Activated CD8-positive, alpha-beta T cell treated with anti-CD3 and anti-CD28 coated beads, Interleukin-2, amount 10 ng/mL, durations not matched to agents 7 days and 5 days (primary cell): ENCODE data around the gene ANXA2R. TPM values are rescaled to one million over a fixed set of nuclear protein-coding genes. Genes with fewer than 3 reads are reported as not detected.

Experiments used
- ATAC-seq: fragments of 150-1000 bp; cut with Tn5 transposase; one replicate; pipeline ENCODE4 v1.10.0; 2021; ENCODE audit warnings: moderate library complexity
- CTCF ChIA-PET: fragments of 350-600 bp; sonication (Branson Sonifier 250); formaldehyde crosslinking; loops from one replicate; lab custom pipeline; 2021; ENCODE audit warnings: antibody characterized with exemption; lab: Charles Lee
- POLR2A ChIA-PET: fragments of 350-600 bp; sonication (Branson Sonifier 250); formaldehyde crosslinking; loops from one replicate; lab custom pipeline; 2021; ENCODE audit warnings: antibody characterized with exemption; lab: Charles Lee
- DNase-seq: peaks from one replicate; pipeline ENCODE4 v3.0.0-alpha.2; 2020
- H3K27ac Mint-ChIP-seq: one replicate; pipeline ENCODE4 v1.8.0; 2021; ENCODE audit warnings: mild to moderate bottlenecking, mixed read lengths
- H3K27me3 Mint-ChIP-seq: one replicate; pipeline ENCODE4 v1.8.0; 2021; ENCODE audit warnings: low read depth, mixed read lengths
- H3K36me3 Mint-ChIP-seq: one replicate; pipeline ENCODE4 v1.8.0; 2021; ENCODE audit warnings: low read depth, mixed read lengths
- H3K4me1 Mint-ChIP-seq: one replicate; pipeline ENCODE4 v1.8.0; 2021; ENCODE audit warnings: low read depth, mixed read lengths
- H3K4me3 Mint-ChIP-seq: one replicate; pipeline ENCODE4 v1.8.0; 2021; ENCODE audit warnings: mild to moderate bottlenecking, mixed read lengths
- H3K9me3 Mint-ChIP-seq: one replicate; pipeline ENCODE4 v1.8.0; 2022; ENCODE audit warnings: mixed read lengths; ENCODE audit not compliant: insufficient read depth
- total RNA-seq, 2 experiments: library from RNA; stranded (reverse); gene quantifications; one replicate each; pipeline ENCODE4 v1.2.3, GENCODE V29; 2021

ANXA2R gene
- total RNA-seq, 2 experiments from 2014 or later, result 28.0 to 29.3 TPM

DNA sequence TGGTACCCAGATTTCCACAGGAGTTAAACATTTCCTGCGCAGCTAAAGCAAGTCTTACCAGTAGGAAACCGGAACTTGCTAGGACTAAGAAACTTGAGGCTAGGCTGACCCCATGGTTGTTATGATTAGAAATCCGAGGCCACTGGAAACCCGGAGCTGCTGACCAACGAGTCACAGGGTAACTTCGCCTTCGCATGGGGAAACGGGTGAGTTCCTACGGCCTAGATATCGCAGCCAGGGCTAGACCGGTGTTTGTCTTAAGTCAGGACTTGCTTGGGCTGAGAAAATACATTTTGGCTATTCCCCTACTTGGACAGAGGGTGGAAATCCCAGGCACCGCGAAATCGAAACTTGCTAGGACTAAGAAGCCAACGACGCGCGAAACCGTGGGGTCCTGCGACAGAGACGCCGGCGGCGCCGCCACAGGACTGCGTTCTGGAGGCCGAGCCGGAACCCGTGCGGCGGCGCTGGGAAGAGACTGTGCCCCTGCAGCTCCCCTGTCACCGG lies 1.6 kb upstream of the ANXA2R start:
- H3K27ac Mint-ChIP-seq, result peak overlapping the region; percentile 100
- H3K36me3 Mint-ChIP-seq, result peaks cover 39% of the 10 kb centered on the region
- POLR2A ChIA-PET, result interaction anchor here (0.7 to 8.1 kb wide), 25 partner anchors 8 to 514 kb away, joined by 3 to 532 read pairs (median 5); partner anchors contain the start of genes C5orf34, HMGCS1, TMEM267 and ZNF131
- H3K27me3 Mint-ChIP-seq, result no peaks in the 10 kb centered on the region
- CTCF ChIA-PET, result interaction anchor here (0.6 to 3.2 kb wide), 25 partner anchors 12 to 1209 kb away, joined by 3 to 81 read pairs (median 6); partner anchors contain the start of genes HMGCS1, TMEM267 and ZNF131
- peak; percentile 26 for ATAC-seq
- peak overlapping the region; percentile 93 for H3K4me3 Mint-ChIP-seq
- peaks cover 34% of the 10 kb centered on the region for H3K4me1 Mint-ChIP-seq
- H3K9me3 Mint-ChIP-seq, result no peaks in the 10 kb centered on the region
- no peak for DNase-seq

DNA sequence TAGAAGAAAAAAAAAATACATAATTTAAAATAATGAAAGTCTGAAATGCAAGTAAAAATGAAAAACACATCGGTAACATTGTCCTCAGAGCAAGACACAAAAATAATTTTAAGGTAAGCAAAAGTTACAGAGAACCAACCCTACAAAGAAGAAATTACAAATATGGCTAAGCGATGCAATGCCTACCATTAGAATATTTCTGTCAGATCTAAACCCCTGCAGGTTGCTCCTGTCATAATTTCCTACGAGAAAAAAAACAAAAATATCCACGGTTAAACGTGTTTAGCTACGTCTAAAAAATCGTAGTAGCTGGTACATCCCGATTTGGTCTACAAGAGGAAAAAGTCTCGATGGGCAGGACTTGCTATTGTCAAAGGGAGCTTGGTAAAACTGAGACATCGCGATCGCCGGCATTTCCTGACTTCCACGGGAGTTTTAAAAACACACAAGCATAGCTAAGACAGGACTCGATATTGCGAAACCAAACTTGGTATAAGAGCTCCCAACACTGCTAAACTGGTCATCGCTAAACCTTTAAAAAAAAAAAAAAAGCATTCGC lies 1.1 kb upstream of the ANXA2R start:
- Mint-ChIP-seq H3K27ac (peak overlapping the region; percentile 100), H3K36me3 (peaks cover 42% of the 10 kb centered on the region), H3K9me3 (no peaks in the 10 kb centered on the region), H3K4me3 (peak overlapping the region; percentile 93), H3K27me3 (no peaks in the 10 kb centered on the region), H3K4me1 (peaks cover 36% of the 10 kb centered on the region)
- no peak for ATAC-seq
- POLR2A ChIA-PET, result interaction anchor here (0.7 to 8.1 kb wide), 25 partner anchors 9 to 474 kb away, joined by 3 to 532 read pairs (median 5); partner anchors contain the start of genes C5orf34, HMGCS1, TMEM267 and ZNF131
- peak; percentile 63 for DNase-seq
- CTCF ChIA-PET, result interaction anchor here (0.6 to 3.2 kb wide), 26 partner anchors 11 to 1210 kb away, joined by 3 to 81 read pairs (median 6); partner anchors contain the start of genes HMGCS1, TMEM267 and ZNF131

DNA sequence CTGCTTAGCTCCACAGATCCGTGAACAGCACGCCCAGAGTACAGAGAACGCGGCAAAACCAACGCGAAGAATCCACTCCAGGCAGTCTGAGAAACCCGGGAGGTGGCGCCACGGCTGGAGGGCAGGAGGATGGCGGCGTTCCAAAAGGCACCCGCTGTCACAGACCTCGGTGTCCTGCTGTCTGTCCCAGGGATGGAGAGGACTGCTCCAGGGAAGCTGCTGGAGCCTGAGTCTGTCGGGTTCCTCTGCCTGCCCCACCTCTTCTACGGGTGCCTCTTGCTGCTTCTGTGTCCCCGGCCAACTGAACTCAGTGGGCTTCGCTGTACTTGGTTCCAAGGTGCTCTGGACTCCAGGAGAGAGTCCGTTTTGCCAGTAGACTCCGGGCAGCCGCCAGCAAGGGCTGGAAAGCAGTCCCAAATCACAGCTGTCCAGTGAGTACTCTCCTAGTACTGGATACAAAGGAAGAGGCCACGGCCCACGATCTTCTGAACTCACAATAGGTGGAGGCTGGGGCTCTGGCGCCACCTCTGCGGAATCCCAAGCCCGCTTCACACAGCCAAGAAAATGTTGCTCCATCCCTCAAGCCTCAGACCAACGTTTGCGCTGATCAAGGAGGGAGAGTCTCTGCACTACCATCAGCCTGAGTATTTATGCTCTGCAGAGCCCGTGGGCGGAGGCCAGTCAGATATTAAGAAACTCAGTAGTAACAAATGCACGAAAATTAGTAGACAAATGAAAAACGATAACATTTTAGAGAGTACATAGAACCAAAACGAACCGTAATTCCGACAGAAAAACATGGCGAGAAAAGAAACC lies 440 bp downstream of the ANXA2R start:
- CTCF ChIA-PET, result interaction anchor here (0.8 to 4.8 kb wide), 12 partner anchors 20 to 274 kb away, joined by 3 to 108 read pairs (median 5); no protein-coding TSS in a partner anchor
- DNase-seq, result peak; percentile 75
- Mint-ChIP-seq H3K27me3 (no peaks in the 10 kb centered on the region), H3K36me3 (peaks cover 37% of the 10 kb centered on the region), H3K9me3 (no peaks in the 10 kb centered on the region), H3K27ac (peak overlapping the region; percentile 100), H3K4me3 (peak overlapping the region; percentile 93), H3K4me1 (peaks cover 39% of the 10 kb centered on the region)
- peak; percentile 5 for ATAC-seq
- POLR2A ChIA-PET, result interaction anchor here (1.2 to 8.1 kb wide), 11 partner anchors 10 to 273 kb away, joined by 4 to 532 read pairs (median 12); partner anchors contain the start of genes HMGCS1 and ZNF131

GRCh38 chr5:43039152-43039470 lies 1.0 kb downstream of the ANXA2R start:
- Mint-ChIP-seq H3K36me3 (peaks cover 35% of the 10 kb centered on the region), H3K9me3 (no peaks in the 10 kb centered on the region), H3K27ac (peak overlapping the region; percentile 100), H3K4me1 (peaks cover 39% of the 10 kb centered on the region), H3K27me3 (no peaks in the 10 kb centered on the region), H3K4me3 (peak overlapping the region; percentile 93)
- ChIA-PET CTCF (interaction anchor here (0.8 to 4.8 kb wide), 16 partner anchors 20 to 275 kb away, joined by 3 to 108 read pairs (median 6); no protein-coding TSS in a partner anchor), POLR2A (interaction anchor here (1.2 to 8.1 kb wide), 11 partner anchors 10 to 273 kb away, joined by 4 to 532 read pairs (median 12); partner anchors contain the start of genes HMGCS1 and ZNF131)
- DNase-seq (no peak), ATAC-seq (no peak)

DNA sequence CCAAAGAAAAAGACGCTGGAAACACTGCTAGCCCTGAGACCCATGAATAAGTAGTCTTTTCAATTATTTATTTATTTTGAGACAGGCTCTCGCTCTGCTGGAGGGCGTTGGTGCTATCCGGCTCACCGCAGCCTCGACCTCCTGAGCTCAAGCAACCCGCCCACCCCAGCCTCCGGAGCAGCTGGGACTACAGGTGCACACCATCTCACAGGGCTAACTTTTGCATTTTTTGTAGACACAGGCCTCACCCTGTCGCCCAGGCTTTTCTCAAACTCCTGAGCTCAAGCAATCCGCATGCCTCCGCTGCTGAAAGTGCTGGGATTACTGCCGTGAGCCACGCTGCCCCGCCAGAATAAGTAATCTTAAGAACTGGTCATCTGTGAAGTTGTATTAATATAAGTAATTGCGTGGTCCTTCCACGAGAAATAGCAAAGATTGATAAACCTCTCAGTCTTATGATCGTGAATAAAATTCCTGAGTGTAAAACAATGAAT lies 1.6 kb downstream of the ANXA2R start:
- Mint-ChIP-seq H3K9me3 (no peaks in the 10 kb centered on the region), H3K27ac (peak overlapping the region; percentile 95), H3K4me3 (peak overlapping the region; percentile 93), H3K4me1 (peaks cover 40% of the 10 kb centered on the region), H3K36me3 (peaks cover 35% of the 10 kb centered on the region), H3K27me3 (no peaks in the 10 kb centered on the region)
- no peak for ATAC-seq
- ChIA-PET CTCF (interaction anchor here (0.8 to 4.8 kb wide), 18 partner anchors 8 to 275 kb away, joined by 3 to 108 read pairs (median 6); no protein-coding TSS in a partner anchor), POLR2A (interaction anchor here (0.6 to 8.1 kb wide), 17 partner anchors 9 to 564 kb away, joined by 3 to 532 read pairs (median 5); partner anchors contain the start of genes HMGCS1, TMEM267 and ZNF131)
- DNase-seq, result peak; percentile 72

DNA sequence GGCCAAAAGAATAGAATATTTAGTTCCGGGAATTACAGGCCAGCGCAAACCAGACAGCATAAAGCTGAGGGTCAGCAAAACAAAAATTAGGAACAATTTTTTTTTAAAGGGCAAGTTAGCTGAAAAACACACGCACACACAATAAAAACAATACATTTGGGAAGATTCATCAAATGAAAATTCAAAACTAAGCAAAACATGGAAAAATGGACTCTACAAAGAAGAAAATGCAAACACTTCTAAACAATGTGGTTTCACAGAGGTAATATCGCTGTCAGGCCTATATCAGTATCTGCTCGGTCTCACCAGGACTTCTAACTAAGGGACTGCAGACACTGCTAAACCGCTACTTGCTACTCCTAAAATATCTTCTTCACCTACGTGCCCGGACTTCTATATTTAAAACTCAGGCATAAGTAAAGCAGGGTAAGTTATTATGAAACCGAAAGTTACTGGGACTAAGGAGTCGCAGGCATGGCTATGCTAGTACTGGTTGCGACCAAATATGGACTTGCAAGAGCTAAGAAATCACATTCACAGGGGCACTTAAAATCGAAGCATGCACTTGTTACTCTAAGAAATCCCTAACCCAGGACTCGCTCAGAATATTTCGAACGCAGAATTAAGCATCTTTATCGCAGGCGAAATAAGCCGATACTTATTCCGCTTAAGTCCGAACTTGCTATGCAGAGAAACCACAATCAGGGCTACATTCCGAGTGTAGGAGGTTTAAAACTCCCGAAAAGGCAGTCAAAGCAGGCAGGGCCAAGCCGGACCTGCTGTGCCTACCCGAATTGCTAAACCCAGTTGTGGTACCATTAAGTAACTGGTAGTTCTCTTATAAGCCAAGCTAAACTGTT lies 2.3 kb downstream of the ANXA2R start:
- ATAC-seq (peak; percentile 32), DNase-seq (peak; percentile 72)
- CTCF ChIA-PET, result interaction anchor here (1.2 to 4.8 kb wide), 17 partner anchors 8 to 128 kb away, joined by 3 to 108 read pairs (median 6); no protein-coding TSS in a partner anchor
- Mint-ChIP-seq H3K4me3 (peak overlapping the region; percentile 93), H3K4me1 (peaks cover 42% of the 10 kb centered on the region), H3K27ac (peak overlapping the region; percentile 95), H3K27me3 (no peaks in the 10 kb centered on the region), H3K9me3 (no peaks in the 10 kb centered on the region), H3K36me3 (peaks cover 31% of the 10 kb centered on the region)
- POLR2A ChIA-PET, result interaction anchor here (0.5 to 8.1 kb wide), 18 partner anchors 9 to 564 kb away, joined by 3 to 532 read pairs (median 5); partner anchors contain the start of genes TMEM267 and ZNF131

DNA sequence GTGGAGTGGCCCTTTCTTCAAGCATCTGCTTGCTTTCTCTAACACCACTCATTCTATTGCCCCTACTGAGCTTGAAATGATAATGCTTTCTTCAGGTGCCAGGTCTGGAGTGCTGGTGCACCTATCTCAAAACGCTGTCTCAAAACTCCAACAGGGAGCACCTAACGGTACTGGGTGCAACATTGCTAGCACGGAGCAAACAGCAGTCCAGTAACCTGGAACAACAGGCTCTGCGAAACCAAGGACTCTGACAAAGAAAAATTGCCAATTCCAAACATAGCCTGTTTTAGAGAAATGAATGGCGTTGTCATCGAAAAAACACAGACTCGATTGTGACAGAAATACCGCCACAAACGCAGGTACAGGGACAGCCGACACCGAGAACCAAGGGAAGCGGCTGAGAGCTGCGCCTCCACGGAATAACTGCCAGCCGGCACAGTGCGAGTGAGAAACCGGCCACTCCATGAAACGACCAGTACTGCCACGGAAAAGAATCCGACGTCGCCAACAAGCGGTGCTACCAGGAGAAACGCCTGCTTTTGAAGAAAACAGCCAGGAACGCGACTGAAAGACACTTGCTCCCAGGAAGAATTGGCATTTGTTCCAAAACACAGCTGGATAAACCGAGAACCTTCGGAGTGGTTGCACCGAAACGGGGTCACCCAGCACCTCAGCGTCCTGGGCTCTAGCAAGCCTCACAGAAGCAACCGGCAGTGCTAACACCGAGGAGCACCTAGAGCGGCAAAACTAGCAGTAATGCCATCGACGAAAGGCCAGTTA lies 3.1 kb downstream of the ANXA2R start:
- peaks cover 41% of the 10 kb centered on the region for H3K4me1 Mint-ChIP-seq
- CTCF ChIA-PET, result interaction anchor here (0.8 to 4.8 kb wide), 14 partner anchors 8 to 127 kb away, joined by 3 to 108 read pairs (median 8); partner anchors contain the start of gene ZNF131
- POLR2A ChIA-PET, result interaction anchor here (1.1 to 8.1 kb wide), 9 partner anchors 11 to 447 kb away, joined by 3 to 532 read pairs (median 76); partner anchors contain the start of gene TMEM267
- H3K36me3 Mint-ChIP-seq, result peaks cover 32% of the 10 kb centered on the region
- H3K4me3 Mint-ChIP-seq, result peak overlapping the region; percentile 93
- H3K9me3 Mint-ChIP-seq, result no peaks in the 10 kb centered on the region
- peak overlapping the region; percentile 95 for H3K27ac Mint-ChIP-seq
- ATAC-seq (no peak), DNase-seq (no peak)
- H3K27me3 Mint-ChIP-seq, result no peaks in the 10 kb centered on the region

GRCh38 chr5:43036409-43036808 lies 3.7 kb downstream of the ANXA2R start:
- no peak for ATAC-seq
- Mint-ChIP-seq H3K27ac (peak overlapping the region; percentile 95), H3K27me3 (no peaks in the 10 kb centered on the region), H3K9me3 (no peaks in the 10 kb centered on the region), H3K4me1 (peaks cover 41% of the 10 kb centered on the region), H3K4me3 (peak overlapping the region; percentile 93), H3K36me3 (peaks cover 32% of the 10 kb centered on the region)
- ChIA-PET POLR2A (interaction anchor here (1.1 to 8.1 kb wide), 7 partner anchors 10 to 85 kb away, joined by 3 to 532 read pairs (median 78); no protein-coding TSS in a partner anchor), CTCF (interaction anchor here (0.8 to 4.8 kb wide), 8 partner anchors 17 to 127 kb away, joined by 3 to 108 read pairs (median 6); partner anchors contain the start of gene ZNF131)
- no peak for DNase-seq

DNA sequence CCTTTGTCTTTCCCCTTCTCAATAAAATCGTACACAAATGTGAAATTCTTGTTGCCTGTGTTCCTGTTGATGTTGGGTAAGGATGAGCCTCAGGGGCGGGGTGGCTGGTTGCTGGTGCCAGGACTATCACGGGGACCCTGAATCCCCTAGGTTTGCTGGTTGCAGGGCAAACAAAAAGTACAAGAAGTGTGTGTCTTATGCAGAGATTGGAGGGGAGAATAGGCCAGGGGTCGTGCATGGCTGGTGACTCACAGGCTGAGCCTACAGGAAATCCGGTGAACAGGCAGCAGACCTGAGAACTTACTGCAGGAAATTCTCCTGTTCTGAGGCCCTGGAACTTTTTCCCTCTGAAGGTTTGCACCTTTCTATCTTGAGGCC lies 5.5 kb downstream of the ANXA2R start:
- ChIA-PET CTCF (no interaction called here), POLR2A (no interaction called here)
- Mint-ChIP-seq H3K27me3 (no peaks in the 10 kb centered on the region), H3K27ac (peak overlapping the region; percentile 68), H3K4me1 (peaks cover 53% of the 10 kb centered on the region), H3K4me3 (peak overlapping the region; percentile 35), H3K9me3 (no peaks in the 10 kb centered on the region), H3K36me3 (peaks cover 29% of the 10 kb centered on the region)
- peak; percentile 35 for DNase-seq
- no peak for ATAC-seq
